H9 (cell line): ENCODE measurements around the gene CA12. TPM values are rescaled to one million over a fixed set of nuclear protein-coding genes. Genes with fewer than 3 reads are reported as not detected.

ENCODE experiments used
- DNase-seq: peaks from one replicate; pipeline ENCODE4 v3.0.0-alpha.2; 2017
- H2AFZ ChIP-seq: one replicate; pipeline ENCODE4 v1.6.1; 2013; ENCODE audit warnings: mild to moderate bottlenecking, low read length, control low read depth, moderate library complexity
- H2AK5ac ChIP-seq: 2 replicates; pipeline ENCODE4 v1.6.1; 2013; ENCODE audit warnings: low read length, control low read depth, mixed read lengths; ENCODE audit not compliant: insufficient read length
- H2BK120ac ChIP-seq: one replicate; pipeline ENCODE4 v1.6.1; 2013; ENCODE audit warnings: low read depth, mild to moderate bottlenecking, low read length, control low read depth, inconsistent platforms; ENCODE audit not compliant: poor library complexity, severe bottlenecking
- H2BK12ac ChIP-seq: 2 replicates; pipeline ENCODE4 v1.6.1; 2013; ENCODE audit warnings: low read length, control low read depth, mixed read lengths, low read depth; ENCODE audit not compliant: insufficient read length
- H2BK15ac ChIP-seq: 2 replicates; pipeline ENCODE4 v1.6.1; 2013; ENCODE audit warnings: low read depth, low read length, control low read depth
- H2BK20ac ChIP-seq: one replicate; pipeline ENCODE4 v1.6.1; 2013; ENCODE audit warnings: low read depth, mild to moderate bottlenecking, low read length, control low read depth, inconsistent platforms; ENCODE audit not compliant: poor library complexity, severe bottlenecking
- H2BK5ac ChIP-seq: 2 replicates; pipeline ENCODE4 v1.6.1; 2013; ENCODE audit warnings: low read length, control low read depth, mixed read lengths; ENCODE audit not compliant: insufficient read length
- H3K14ac ChIP-seq: 2 replicates; pipeline ENCODE4 v1.6.1; 2013; ENCODE audit warnings: low read length, control low read depth; ENCODE audit not compliant: insufficient read depth
- H3K18ac ChIP-seq: 2 replicates; pipeline ENCODE4 v1.6.1; 2013; ENCODE audit warnings: low read depth, mild to moderate bottlenecking, mixed read lengths, low read length, control low read depth; ENCODE audit not compliant: insufficient read length
- H3K23ac ChIP-seq: 2 replicates; pipeline ENCODE4 v1.6.1; 2013; ENCODE audit warnings: low read length, control low read depth, mixed read lengths, low read depth; ENCODE audit not compliant: insufficient read length
- H3K23me2 ChIP-seq: 2 replicates; pipeline ENCODE4 v1.6.1; 2013; ENCODE audit warnings: low read depth, mild to moderate bottlenecking, mixed read lengths, low read length, control low read depth; ENCODE audit not compliant: insufficient read length, poor library complexity, severe bottlenecking
- H3K27ac ChIP-seq: 2 replicates; pipeline ENCODE4 v1.5.1; 2013; ENCODE audit warnings: low read length, control low read depth, mixed read lengths, low read depth; ENCODE audit not compliant: insufficient read length
- H3K27me3 ChIP-seq: 2 replicates; pipeline ENCODE4 v1.6.1; 2013; ENCODE audit warnings: low read length, control low read depth, inconsistent platforms; ENCODE audit not compliant: insufficient read depth
- H3K4ac ChIP-seq: 2 replicates; pipeline ENCODE4 v1.6.1; 2013; ENCODE audit warnings: low read depth, mild to moderate bottlenecking, control low read depth, inconsistent platforms, low read length, moderate library complexity
- H3K4me1 ChIP-seq: 2 replicates; pipeline ENCODE4 v1.6.1; 2013; ENCODE audit warnings: low read length, control low read depth, inconsistent platforms; ENCODE audit not compliant: insufficient read depth
- H3K4me2 ChIP-seq: 2 replicates; pipeline ENCODE4 v1.6.1; 2013; ENCODE audit warnings: low read length, control low read depth, mixed read lengths; ENCODE audit not compliant: insufficient read length, insufficient read depth
- H3K56ac ChIP-seq: 2 replicates; pipeline ENCODE4 v1.6.1; 2013; ENCODE audit warnings: low read depth, mild to moderate bottlenecking, mixed read lengths, low read length, control low read depth; ENCODE audit not compliant: insufficient read length
- H3K79me1 ChIP-seq: 2 replicates; pipeline ENCODE4 v1.6.1; 2013; ENCODE audit warnings: low read depth, mild to moderate bottlenecking, moderate library complexity, low read length, control low read depth, inconsistent platforms; ENCODE audit not compliant: insufficient read depth, poor library complexity, severe bottlenecking
- H3K79me2 ChIP-seq: 2 replicates; pipeline ENCODE4 v1.6.1; 2013; ENCODE audit warnings: low read length, control low read depth, inconsistent platforms; ENCODE audit not compliant: insufficient read depth
- H3K9ac ChIP-seq: 2 replicates; pipeline ENCODE4 v1.6.1; 2013; ENCODE audit warnings: low read length, control low read depth, mixed read lengths; ENCODE audit not compliant: insufficient read length; ENCODE audit errors: extremely low read depth
- H3K9me3 ChIP-seq: one replicate; pipeline ENCODE4 v1.6.1; 2013; ENCODE audit warnings: low read depth, low read length, inconsistent platforms; ENCODE audit not compliant: control insufficient read depth
- H3T11ph ChIP-seq: one replicate; pipeline ENCODE4 v1.6.1; 2013; ENCODE audit warnings: mild to moderate bottlenecking, low read length, control low read depth, inconsistent platforms
- H4K20me1 ChIP-seq: one replicate; pipeline ENCODE4 v1.6.1; 2013; ENCODE audit not compliant: control insufficient read depth, insufficient read length, insufficient read depth
- H4K5ac ChIP-seq: 2 replicates; pipeline ENCODE4 v1.6.1; 2013; ENCODE audit warnings: low read depth, mild to moderate bottlenecking, mixed read lengths, low read length, control low read depth; ENCODE audit not compliant: insufficient read length
- H4K8ac ChIP-seq: replicated peaks from 2 replicates; pipeline ENCODE4 v1.6.1; 2013; ENCODE audit warnings: low read length, control low read depth, mixed read lengths, low read depth; ENCODE audit not compliant: insufficient read length
- H4K91ac ChIP-seq: 2 replicates; pipeline ENCODE4 v1.6.1; 2013; ENCODE audit warnings: low read depth, mild to moderate bottlenecking, moderate library complexity, mixed read lengths, low read length, control low read depth; ENCODE audit not compliant: insufficient read length
- H3K27ac Mint-ChIP-seq, 3 experiments: 2 replicates in 2 of 3; 3 replicates in 1 of 3; pipeline ENCODE4 v1.8.0; 2020 to 2021; ENCODE audit warnings: mixed read lengths in 3 of 3, mild to moderate bottlenecking in 1 of 3, moderate library complexity in 1 of 3
- H3K27me3 Mint-ChIP-seq: 2 replicates; pipeline ENCODE4 v1.8.0; 2021; ENCODE audit warnings: low read depth, mild to moderate bottlenecking, moderate library complexity, mixed read lengths
- H3K36me3 Mint-ChIP-seq, 3 experiments: 2 replicates in 2 of 3; 3 replicates in 1 of 3; pipeline ENCODE4 v1.8.0; 2020 to 2021; ENCODE audit warnings: low read depth in 3 of 3, mixed read lengths in 3 of 3; ENCODE audit not compliant: insufficient read depth in 1 of 3
- H3K4me1 Mint-ChIP-seq, 2 experiments: 2 replicates each; pipeline ENCODE4 v1.8.0; 2020; ENCODE audit warnings: mixed read lengths in 2 of 2
- H3K4me3 Mint-ChIP-seq, 2 experiments: 2 replicates in 1 of 2; 3 replicates in 1 of 2; pipeline ENCODE4 v1.8.0; 2020 to 2021; ENCODE audit warnings: mild to moderate bottlenecking in 2 of 2, mixed read lengths in 2 of 2, moderate library complexity in 1 of 2
- H3K9me3 Mint-ChIP-seq, 2 experiments: 2 replicates in 1 of 2; 3 replicates in 1 of 2; pipeline ENCODE4 v1.8.0; 2020; ENCODE audit warnings: mild to moderate bottlenecking in 2 of 2, mixed read lengths in 2 of 2, moderate library complexity in 1 of 2
- CTCF ChIP-seq: fragments of 200-600 bp; sonication (generic); conservative IDR thresholded peaks from 3 replicates; pipeline ENCODE4 v1.8.0; 2021; ENCODE audit warnings: antibody characterized with exemption, mild to moderate bottlenecking
- WGBS: extraction: QIAGEN DNeasy Blood & Tissue Kit; methylation state at CpG from one replicate; pipeline ENCODE4 v1.1.7; 2013; ENCODE audit warnings: missing lambda C conversion rate, low lambda C conversion rate, mixed read lengths; ENCODE audit not compliant: insufficient read length; ENCODE audit errors: extremely low coverage; 5-methylcytosine and 5-hydroxymethylcytosine counted together
- total RNA-seq: library from RNA; stranded (reverse); gene quantifications from 2 replicates; pipeline ENCODE4 v1.2.1, GENCODE V29; 2021

CA12 gene
- total RNA-seq, 1 experiment from 2014 or later: 0.68 TPM

GRCh38 chr15:63392361-63393009, 10.8 kb upstream of the CA12 start:
- H4K91ac ChIP-seq: no peak overlapping the region
- no CpG with 5 or more reads among the region's 7 CpGs for WGBS
- peaks cover 4% of the 10 kb centered on the region; the same call in 1 of the 2 replicates for H3K4me1 ChIP-seq
- no peak overlapping the region for H2BK20ac ChIP-seq
- no peak for TF ChIP-seq CTCF
- no peak overlapping the region for H3K9ac ChIP-seq
- no peak overlapping the region for H2BK120ac ChIP-seq
- H2BK15ac ChIP-seq: no peak overlapping the region
- no peaks in the 10 kb centered on the region for H4K20me1 ChIP-seq
- H3K4me1 Mint-ChIP-seq: peaks cover 23 to 24% of the 10 kb centered on the region in 2 experiments
- no peak overlapping the region for H3T11ph ChIP-seq
- peaks cover 7% of the 10 kb centered on the region; the same call in 1 of the 2 replicates for H3K27me3 ChIP-seq
- H4K5ac ChIP-seq: no peak overlapping the region
- H2AFZ ChIP-seq: no peak overlapping the region
- no peak overlapping the region for H3K14ac ChIP-seq
- DNase-seq: no peak
- no peak overlapping the region for H3K23ac ChIP-seq
- no peak overlapping the region for H3K4me3 Mint-ChIP-seq
- H3K4ac ChIP-seq: no peak overlapping the region
- H2BK5ac ChIP-seq: no peak overlapping the region
- H4K8ac ChIP-seq: no peak overlapping the region
- no peaks in the 10 kb centered on the region; a peak in 1 of 5 replicates for H3K9me3 Mint-ChIP-seq
- no peaks in the 10 kb centered on the region for H3K79me1 ChIP-seq
- H3K9me3 ChIP-seq: no peaks in the 10 kb centered on the region
- no peak overlapping the region for H3K4me2 ChIP-seq
- H2BK12ac ChIP-seq: no peak overlapping the region
- no peaks in the 10 kb centered on the region for H3K36me3 Mint-ChIP-seq
- H3K27me3 Mint-ChIP-seq: peaks cover 72% of the 10 kb centered on the region
- H3K79me2 ChIP-seq: no peaks in the 10 kb centered on the region
- H3K23me2 ChIP-seq: no peaks in the 10 kb centered on the region
- no peak overlapping the region for H3K18ac ChIP-seq
- H3K27ac ChIP-seq: no peak overlapping the region
- no peak overlapping the region for H3K56ac ChIP-seq
- no peak overlapping the region for H2AK5ac ChIP-seq
- no peak overlapping the region for H3K27ac Mint-ChIP-seq
